ENCODE results near the gene TSSK2.

- TF ChIP-seq, protein P1, sequence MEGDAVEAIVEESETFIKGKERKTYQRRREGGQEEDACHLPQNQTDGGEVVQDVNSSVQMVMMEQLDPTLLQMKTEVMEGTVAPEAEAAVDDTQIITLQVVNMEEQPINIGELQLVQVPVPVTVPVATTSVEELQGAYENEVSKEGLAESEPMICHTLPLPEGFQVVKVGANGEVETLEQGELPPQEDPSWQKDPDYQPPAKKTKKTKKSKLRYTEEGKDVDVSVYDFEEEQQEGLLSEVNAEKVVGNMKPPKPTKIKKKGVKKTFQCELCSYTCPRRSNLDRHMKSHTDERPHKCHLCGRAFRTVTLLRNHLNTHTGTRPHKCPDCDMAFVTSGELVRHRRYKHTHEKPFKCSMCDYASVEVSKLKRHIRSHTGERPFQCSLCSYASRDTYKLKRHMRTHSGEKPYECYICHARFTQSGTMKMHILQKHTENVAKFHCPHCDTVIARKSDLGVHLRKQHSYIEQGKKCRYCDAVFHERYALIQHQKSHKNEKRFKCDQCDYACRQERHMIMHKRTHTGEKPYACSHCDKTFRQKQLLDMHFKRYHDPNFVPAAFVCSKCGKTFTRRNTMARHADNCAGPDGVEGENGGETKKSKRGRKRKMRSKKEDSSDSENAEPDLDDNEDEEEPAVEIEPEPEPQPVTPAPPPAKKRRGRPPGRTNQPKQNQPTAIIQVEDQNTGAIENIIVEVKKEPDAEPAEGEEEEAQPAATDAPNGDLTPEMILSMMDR (IDR thresholded peaks at IDR 0.05; ENCODE audit: low read depth, low read length) = no peak
- TF ChIP-seq EZH2phosphoT487 (IDR thresholded peaks at IDR 0.05; ENCODE audit: low read depth) = no peak
Observed at GRCh38 chr22:19132153-19132552, 1.0 kb downstream of the TSSK2 start.
